Measurements from ENCODE around the gene PPP4R3A.

GRCh38 chr14:91417120-91417982, 92.8 kb downstream of the PPP4R3A start, which contains the start of gene CCDC88C:
- TF ChIP-seq CTCF (IDR thresholded peaks at IDR 0.05) (no peak), POLR2A (IDR thresholded peaks at IDR 0.05) (no peak)

Measured in adrenal gland (tissue), 5 donors.